Activated CD8-positive, alpha-beta memory T cell treated with anti-CD3 and anti-CD28 coated beads, Interleukin-2, amount 10 ng/mL, durations not matched to agents 7 days and 5 days (primary cell): ENCODE results near the gene STK32B. TPM values are rescaled to one million over a fixed set of nuclear protein-coding genes. Genes with fewer than 3 reads are reported as not detected.
A peak's percentile ranks its signal among the peaks of the same experiment; 100 is the strongest.
"Not testable (repeated sequence)": the region's sequence is repeated elsewhere in the genome, so short reads cannot be mapped to it uniquely, and the experiment has no call there.

Experiments used
- ATAC-seq: fragments of 150-1000 bp; cut with Tn5 transposase; one replicate; pipeline ENCODE4 v1.10.0; 2021; ENCODE audit warnings: moderate library complexity
- CTCF ChIA-PET: fragments of 350-600 bp; sonication (Branson Sonifier 250); formaldehyde crosslinking; loops from one replicate; lab custom pipeline; 2021; ENCODE audit warnings: antibody characterized with exemption; lab: Charles Lee
- DNase-seq: peaks from one replicate; pipeline ENCODE4 v3.0.0-alpha.2; 2020
- H3K27ac Mint-ChIP-seq: one replicate; pipeline ENCODE4 v1.8.0; 2021; ENCODE audit warnings: mild to moderate bottlenecking, mixed read lengths
- H3K27me3 Mint-ChIP-seq: one replicate; pipeline ENCODE4 v1.8.0; 2021; ENCODE audit warnings: mixed read lengths
- H3K36me3 Mint-ChIP-seq: one replicate; pipeline ENCODE4 v1.8.0; 2021; ENCODE audit warnings: mild to moderate bottlenecking, mixed read lengths
- H3K4me1 Mint-ChIP-seq: one replicate; pipeline ENCODE4 v1.8.0; 2021; ENCODE audit warnings: mixed read lengths
- H3K4me3 Mint-ChIP-seq: one replicate; pipeline ENCODE4 v1.8.0; 2021; ENCODE audit warnings: mild to moderate bottlenecking, moderate library complexity, mixed read lengths
- H3K9me3 Mint-ChIP-seq: one replicate; pipeline ENCODE4 v1.8.0; 2022; ENCODE audit warnings: low read depth, mixed read lengths
- total RNA-seq, 2 experiments: library from RNA; stranded (reverse); gene quantifications; one replicate each; pipeline ENCODE4 v1.2.3, GENCODE V29; 2021

Gene STK32B
- total RNA-seq, 2 experiments from 2014 or later, result not detected

DNA sequence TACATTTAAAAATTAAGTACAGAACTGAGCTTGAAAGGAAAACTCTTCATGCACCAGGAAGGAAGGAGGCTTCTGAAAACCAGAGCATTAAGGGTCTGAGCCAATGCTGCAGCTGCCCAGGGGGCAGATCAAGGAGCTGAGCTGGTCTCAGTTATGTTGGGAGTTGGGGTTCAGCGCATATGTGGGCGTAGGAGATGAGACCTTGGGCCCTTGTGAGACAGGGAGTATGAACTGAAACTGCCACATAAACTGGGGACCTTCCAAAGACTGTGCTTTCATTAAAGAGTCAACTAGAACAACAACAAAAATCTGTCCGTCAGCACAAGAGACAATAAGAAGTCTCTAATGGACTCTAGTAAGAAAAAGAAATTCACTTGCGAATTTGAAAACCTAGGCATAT lies 226.9 kb downstream of the STK32B start:
- Mint-ChIP-seq H3K4me3 (no peak overlapping the region), H3K9me3 (peaks cover 3% of the 10 kb centered on the region), H3K27ac (no peak overlapping the region), H3K27me3 (no peaks in the 10 kb centered on the region), H3K36me3 (no peaks in the 10 kb centered on the region), H3K4me1 (peaks cover 6% of the 10 kb centered on the region)
- no peak for ATAC-seq
- CTCF ChIA-PET, result no interaction called here
- DNase-seq, result no peak

DNA sequence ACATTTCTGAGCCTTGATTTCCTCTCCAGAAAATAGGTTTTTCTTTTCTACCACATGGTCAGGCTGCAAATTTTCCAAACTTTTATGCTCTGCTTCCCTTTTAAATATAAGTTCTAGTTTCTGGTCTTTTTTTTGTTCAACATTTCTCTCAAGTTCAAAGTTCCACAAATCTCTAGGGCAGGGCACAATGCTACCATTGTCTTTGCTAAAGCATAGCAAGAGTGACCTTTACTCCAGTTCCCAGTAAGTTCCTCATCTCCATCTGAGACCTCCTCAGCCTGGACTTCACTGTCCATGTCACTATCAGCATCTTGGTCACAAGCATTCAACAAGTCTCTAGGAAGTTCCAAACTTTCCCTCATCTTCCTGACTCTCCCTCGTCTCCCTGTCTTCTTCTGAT lies 228.8 kb downstream of the STK32B start:
- H3K4me3 Mint-ChIP-seq, H3K27me3 Mint-ChIP-seq, H3K9me3 Mint-ChIP-seq, H3K4me1 Mint-ChIP-seq, DNase-seq, H3K36me3 Mint-ChIP-seq, ATAC-seq, H3K27ac Mint-ChIP-seq, CTCF ChIA-PET: not testable (repeated sequence)

DNA sequence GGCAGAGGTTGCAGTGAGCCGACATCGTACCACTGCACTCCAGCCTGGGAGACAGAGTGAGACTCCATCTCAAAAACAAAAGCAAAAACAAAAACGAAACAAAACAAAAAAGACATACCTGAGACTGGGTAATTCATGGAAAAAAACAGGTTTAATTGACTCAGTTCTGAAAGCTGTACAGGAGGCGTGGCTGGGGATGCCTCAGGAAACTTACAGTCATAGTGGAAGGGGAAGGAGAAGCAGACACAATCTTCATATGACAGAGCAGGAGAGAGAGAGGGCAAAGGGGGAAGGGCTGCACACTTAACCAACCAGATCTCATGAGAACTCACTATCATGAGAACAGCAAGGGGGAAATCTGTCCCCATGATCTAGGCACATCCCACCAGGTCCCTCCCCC lies 229.5 kb downstream of the STK32B start:
- Mint-ChIP-seq H3K4me3 (no peak overlapping the region), H3K27me3 (no peaks in the 10 kb centered on the region), H3K4me1 (peaks cover 6% of the 10 kb centered on the region), H3K36me3 (no peaks in the 10 kb centered on the region), H3K27ac (no peak overlapping the region), H3K9me3 (no peaks in the 10 kb centered on the region)
- CTCF ChIA-PET, result no interaction called here
- ATAC-seq (no peak), DNase-seq (peak; percentile 43)

DNA sequence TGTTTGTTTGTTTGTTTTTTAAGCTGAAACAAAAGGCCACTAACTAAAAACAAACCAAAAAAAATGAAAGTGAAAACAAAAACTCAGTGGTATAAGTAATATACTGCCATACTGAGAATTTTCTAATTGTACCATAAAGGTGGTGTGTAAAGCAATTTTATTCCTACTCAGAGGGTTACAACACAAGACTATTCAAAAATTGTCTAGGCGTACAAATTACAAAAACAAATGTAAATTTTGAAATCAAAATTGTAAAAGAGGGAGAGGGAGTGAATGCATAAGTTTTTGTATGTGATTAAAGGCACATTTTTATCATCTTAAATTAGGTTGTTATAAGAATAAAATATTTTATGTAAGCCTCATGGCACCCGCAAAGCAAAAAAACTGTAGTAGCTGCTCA lies 232.6 kb downstream of the STK32B start:
- peaks cover 4% of the 10 kb centered on the region for H3K9me3 Mint-ChIP-seq
- ATAC-seq (no peak), DNase-seq (no peak)
- H3K4me3 Mint-ChIP-seq, result no peak overlapping the region
- peaks cover 6% of the 10 kb centered on the region for H3K4me1 Mint-ChIP-seq
- no peaks in the 10 kb centered on the region for H3K27me3 Mint-ChIP-seq
- H3K27ac Mint-ChIP-seq, result no peak overlapping the region
- CTCF ChIA-PET, result no interaction called here
- H3K36me3 Mint-ChIP-seq, result no peaks in the 10 kb centered on the region

DNA sequence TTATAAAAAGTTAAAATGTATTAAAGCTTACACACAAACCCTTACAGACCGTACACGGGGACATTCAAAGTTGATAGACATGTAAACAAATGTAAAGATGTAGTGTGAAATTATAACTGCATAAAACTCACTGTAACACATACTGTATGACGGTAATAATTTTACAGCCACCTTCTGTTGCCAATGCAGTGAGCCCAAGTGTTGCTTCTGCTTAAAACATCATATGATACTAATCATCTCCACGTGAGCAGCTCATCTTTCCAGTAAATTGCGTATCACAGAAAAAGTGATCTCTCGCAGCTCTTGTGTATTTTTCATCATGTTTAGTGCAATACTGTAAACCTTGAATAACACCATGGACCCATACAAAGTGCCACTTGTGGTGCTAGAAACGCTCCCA lies 233.2 kb downstream of the STK32B start:
- ATAC-seq, result no peak

DNA sequence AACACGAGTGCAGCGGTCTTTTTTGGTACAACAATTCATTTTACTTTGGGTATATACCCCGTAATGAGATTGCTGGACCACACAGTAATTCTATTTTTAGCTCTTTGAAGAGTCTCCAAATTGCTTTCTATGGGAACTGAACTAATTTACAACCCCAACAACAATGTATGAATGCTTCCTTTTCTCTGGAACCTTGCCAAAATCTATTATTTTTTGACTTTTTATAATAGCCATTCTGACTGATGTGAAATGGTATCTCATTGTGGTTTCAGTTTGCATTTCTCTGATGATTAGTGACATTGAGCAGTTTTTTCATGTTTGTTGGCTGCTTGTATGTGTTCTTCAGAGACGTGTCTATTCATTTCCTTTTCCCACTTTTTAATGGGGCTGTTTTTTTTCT lies 240.8 kb downstream of the STK32B start:
- DNase-seq (no peak), ATAC-seq (no peak)
- Mint-ChIP-seq H3K4me3 (no peak overlapping the region), H3K9me3 (no peaks in the 10 kb centered on the region), H3K27me3 (no peaks in the 10 kb centered on the region), H3K36me3 (no peaks in the 10 kb centered on the region), H3K4me1 (no peaks in the 10 kb centered on the region), H3K27ac (no peak overlapping the region)
- CTCF ChIA-PET, result no interaction called here

More for the DNA sequence above, 233.2 kb downstream of the STK32B start:
- no peaks in the 10 kb centered on the region for H3K27me3 Mint-ChIP-seq
- peaks cover 6% of the 10 kb centered on the region for H3K4me1 Mint-ChIP-seq
- H3K9me3 Mint-ChIP-seq, result peaks cover 4% of the 10 kb centered on the region
- CTCF ChIA-PET, result no interaction called here
- no peak overlapping the region for H3K27ac Mint-ChIP-seq
- no peak overlapping the region for H3K4me3 Mint-ChIP-seq
- H3K36me3 Mint-ChIP-seq, result no peaks in the 10 kb centered on the region
- DNase-seq, result no peak

DNA sequence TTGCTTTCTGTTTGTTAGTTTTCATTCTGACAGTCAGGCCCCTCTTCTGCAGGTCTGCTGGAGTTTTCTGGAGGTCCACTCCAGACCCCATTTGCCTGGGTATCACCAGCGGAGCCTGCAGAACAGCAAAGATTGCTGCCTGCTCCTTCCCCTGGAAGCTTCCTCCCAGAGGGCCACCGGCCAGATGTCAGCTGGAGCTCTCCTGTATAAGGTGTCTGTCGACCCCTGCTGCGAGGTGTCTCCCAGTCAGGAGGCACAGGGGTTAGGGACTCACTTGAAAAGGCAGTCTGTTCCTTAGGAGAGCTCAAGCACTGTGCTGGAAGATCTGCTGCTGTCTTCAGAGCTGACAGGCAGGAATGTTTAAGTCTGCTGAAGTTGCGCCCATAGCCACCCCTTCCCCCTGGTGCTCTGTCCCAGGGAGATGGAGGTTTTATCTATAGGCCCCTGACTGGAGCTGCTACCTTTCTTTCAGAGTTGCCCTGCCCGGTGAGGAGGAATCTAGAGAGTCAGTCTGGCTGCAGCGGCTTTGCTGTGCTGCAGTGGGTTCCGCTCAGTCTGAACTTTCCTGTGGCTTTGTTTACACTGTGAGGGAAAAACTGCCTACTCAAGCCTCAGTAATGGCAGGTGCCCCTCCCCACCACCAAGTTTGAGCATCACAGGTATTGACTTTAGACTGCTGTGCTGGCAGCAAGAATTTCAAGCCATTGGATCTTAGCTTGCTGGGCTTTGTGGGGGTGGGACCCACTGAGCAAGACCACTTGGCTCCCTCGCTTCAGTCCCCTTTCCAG lies 246.9 kb downstream of the STK32B start:
- H3K4me3 Mint-ChIP-seq, DNase-seq, H3K9me3 Mint-ChIP-seq, H3K4me1 Mint-ChIP-seq, H3K36me3 Mint-ChIP-seq, H3K27ac Mint-ChIP-seq, CTCF ChIA-PET, ATAC-seq, H3K27me3 Mint-ChIP-seq: not testable (repeated sequence)

DNA sequence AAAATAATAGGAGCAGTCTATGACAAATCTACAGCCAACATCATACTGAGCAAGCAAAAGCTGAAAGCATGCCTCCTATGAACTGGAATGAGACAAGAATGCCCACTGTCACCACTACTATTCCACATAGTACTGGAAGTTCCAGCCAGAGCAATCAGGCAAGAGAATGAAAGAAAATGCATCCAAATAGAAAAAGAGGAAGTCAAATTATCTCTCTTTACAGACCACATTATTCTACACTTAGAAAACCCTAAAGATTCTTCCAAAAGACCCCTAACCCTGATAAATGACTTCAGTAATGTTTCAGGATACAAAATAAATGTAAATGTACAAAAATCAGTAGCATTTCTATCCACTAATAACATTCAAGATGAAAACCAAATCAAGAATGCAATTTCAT lies 249.0 kb downstream of the STK32B start:
- no peak overlapping the region for H3K27ac Mint-ChIP-seq
- H3K4me3 Mint-ChIP-seq, result no peak overlapping the region
- no peaks in the 10 kb centered on the region for H3K4me1 Mint-ChIP-seq
- H3K27me3 Mint-ChIP-seq, result no peaks in the 10 kb centered on the region
- no peaks in the 10 kb centered on the region for H3K9me3 Mint-ChIP-seq
- DNase-seq, result no peak
- CTCF ChIA-PET, result no interaction called here
- ATAC-seq, result no peak
- no peaks in the 10 kb centered on the region for H3K36me3 Mint-ChIP-seq

DNA sequence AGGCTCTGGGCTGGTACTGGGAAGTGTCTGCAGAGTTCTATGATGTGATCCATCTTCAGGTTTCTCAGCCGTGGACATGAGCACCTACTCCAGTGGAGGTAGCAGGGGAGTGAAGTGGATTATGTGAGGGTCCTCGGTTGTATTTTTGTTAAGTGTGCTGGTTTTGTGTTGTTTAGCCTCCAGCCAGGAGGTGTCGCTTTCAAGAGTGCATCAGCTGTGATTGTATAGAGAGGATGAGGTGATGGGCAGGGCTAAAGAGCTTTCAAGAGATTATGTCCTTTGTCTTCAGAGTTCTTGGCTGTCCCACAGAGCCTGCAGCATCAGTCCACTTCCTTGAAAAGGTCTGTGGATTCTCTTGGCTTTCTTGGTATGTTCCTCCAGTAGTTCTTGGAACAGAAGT lies 256.6 kb downstream of the STK32B start:
- H3K9me3 Mint-ChIP-seq, result no peaks in the 10 kb centered on the region
- H3K27ac Mint-ChIP-seq, result no peak overlapping the region
- no peak for ATAC-seq
- H3K4me1 Mint-ChIP-seq, result no peaks in the 10 kb centered on the region
- DNase-seq, result no peak
- no peaks in the 10 kb centered on the region for H3K36me3 Mint-ChIP-seq
- CTCF ChIA-PET, result no interaction called here
- H3K4me3 Mint-ChIP-seq, result no peak overlapping the region
- H3K27me3 Mint-ChIP-seq, result no peaks in the 10 kb centered on the region

DNA sequence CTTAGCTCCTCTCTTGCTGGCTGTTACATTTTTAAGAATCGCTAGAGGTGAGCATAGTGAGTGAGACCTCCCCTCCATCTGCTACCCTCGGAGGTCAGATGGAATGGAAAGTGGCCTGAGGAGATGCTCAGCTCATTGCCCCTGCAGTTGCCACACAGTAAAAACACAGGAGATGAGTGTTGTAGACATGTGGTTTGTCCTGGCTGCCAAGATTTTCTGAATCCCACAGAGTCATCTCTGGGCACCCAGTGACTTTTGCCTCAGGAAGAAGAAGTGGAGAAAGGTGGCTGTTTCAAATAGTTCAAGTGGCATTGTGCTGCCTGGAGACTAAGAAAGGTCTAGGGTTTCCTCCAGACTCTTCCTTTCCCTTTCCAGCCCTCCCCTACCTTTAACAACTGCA lies 271.0 kb downstream of the STK32B start:
- no peaks in the 10 kb centered on the region for H3K36me3 Mint-ChIP-seq
- CTCF ChIA-PET, result no interaction called here
- ATAC-seq (no peak), DNase-seq (no peak)
- H3K9me3 Mint-ChIP-seq, result peaks cover 2% of the 10 kb centered on the region
- no peak overlapping the region for H3K4me3 Mint-ChIP-seq
- H3K27me3 Mint-ChIP-seq, result no peaks in the 10 kb centered on the region
- H3K27ac Mint-ChIP-seq, result no peak overlapping the region
- H3K4me1 Mint-ChIP-seq, result no peaks in the 10 kb centered on the region

DNA sequence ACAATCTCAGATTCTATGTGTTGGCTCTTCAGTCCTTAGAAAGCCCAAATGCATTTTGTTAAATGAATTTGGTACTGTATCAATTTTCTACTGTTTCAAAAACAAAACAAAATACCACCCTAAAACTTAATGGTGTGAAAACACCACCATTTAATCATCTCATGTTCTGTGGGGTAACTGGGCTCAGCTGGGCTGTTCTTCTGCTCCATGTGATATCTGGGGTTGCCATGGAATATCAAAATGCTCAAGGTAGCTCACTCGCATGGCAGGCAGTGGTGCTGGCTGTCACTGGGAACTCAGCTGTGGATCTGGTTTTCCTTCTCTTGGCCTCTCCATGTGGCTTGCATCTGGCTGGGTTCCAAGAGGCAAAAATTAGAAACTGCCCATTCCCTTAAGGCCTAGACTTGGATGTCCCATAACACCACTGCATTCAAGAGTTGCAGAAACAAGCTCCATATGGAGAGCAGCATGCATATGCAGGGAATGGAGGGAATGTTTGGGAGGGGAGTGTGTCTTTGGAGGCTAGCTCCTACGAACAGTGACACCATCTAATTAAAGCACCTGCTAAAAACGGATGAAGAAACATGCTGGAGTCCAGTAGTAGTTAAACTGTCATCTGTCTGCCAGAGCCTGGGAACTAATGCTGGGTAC lies 279.2 kb downstream of the STK32B start:
- CTCF ChIA-PET, result no interaction called here
- no peak for ATAC-seq
- H3K4me1 Mint-ChIP-seq, result no peaks in the 10 kb centered on the region
- DNase-seq, result no peak
- H3K9me3 Mint-ChIP-seq, result peaks cover 4% of the 10 kb centered on the region
- H3K27ac Mint-ChIP-seq, result no peak overlapping the region
- H3K36me3 Mint-ChIP-seq, result no peaks in the 10 kb centered on the region
- H3K4me3 Mint-ChIP-seq, result no peak overlapping the region
- no peaks in the 10 kb centered on the region for H3K27me3 Mint-ChIP-seq

DNA sequence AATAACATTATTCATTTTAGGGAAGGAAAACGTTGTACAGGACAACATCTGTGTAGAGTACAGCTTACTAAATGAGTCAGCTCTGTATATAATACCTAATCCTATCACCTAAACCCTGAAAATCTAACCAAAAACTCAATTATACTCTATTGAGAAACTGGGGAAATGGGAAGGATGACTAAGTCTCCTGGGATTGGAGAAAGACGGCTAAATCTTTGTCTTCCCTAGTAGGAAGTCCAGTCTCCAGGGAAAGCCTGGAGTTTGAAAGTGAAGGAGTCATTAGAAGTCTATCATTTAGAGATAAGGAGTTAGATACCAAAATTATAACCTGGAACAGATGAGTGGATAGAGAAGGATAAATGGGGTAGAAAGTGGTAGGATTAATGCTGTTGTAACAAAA lies 286.5 kb downstream of the STK32B start:
- Mint-ChIP-seq H3K36me3 (no peaks in the 10 kb centered on the region), H3K4me1 (no peaks in the 10 kb centered on the region), H3K4me3 (no peak overlapping the region), H3K27ac (no peak overlapping the region), H3K9me3 (peaks cover 4% of the 10 kb centered on the region), H3K27me3 (no peaks in the 10 kb centered on the region)
- no peak for ATAC-seq
- CTCF ChIA-PET, result no interaction called here
- no peak for DNase-seq

DNA sequence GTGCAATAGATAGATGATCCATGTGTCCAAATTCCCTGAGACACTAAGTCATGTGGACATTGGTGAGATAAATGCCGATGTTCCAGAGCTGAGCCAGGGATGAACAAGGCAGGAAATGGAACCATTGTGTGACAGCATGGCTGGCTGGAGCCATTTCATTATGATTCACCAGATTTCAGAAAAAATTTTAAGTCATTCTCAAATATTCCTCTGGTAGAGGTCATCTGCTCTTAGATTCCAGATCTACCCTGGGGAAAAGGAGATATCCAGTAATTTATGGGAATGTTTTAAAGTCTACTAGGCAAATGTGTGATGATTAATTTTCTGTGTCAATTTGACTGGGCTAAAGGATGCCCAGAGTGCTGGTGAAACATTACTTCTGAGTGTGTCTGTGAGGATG lies 287.3 kb downstream of the STK32B start:
- DNase-seq (no peak), ATAC-seq (no peak)
- CTCF ChIA-PET, result no interaction called here
- no peak overlapping the region for H3K4me3 Mint-ChIP-seq
- H3K4me1 Mint-ChIP-seq, result no peaks in the 10 kb centered on the region
- H3K36me3 Mint-ChIP-seq, result no peaks in the 10 kb centered on the region
- H3K9me3 Mint-ChIP-seq, result peaks cover 4% of the 10 kb centered on the region
- H3K27me3 Mint-ChIP-seq, result no peaks in the 10 kb centered on the region
- H3K27ac Mint-ChIP-seq, result no peak overlapping the region

DNA sequence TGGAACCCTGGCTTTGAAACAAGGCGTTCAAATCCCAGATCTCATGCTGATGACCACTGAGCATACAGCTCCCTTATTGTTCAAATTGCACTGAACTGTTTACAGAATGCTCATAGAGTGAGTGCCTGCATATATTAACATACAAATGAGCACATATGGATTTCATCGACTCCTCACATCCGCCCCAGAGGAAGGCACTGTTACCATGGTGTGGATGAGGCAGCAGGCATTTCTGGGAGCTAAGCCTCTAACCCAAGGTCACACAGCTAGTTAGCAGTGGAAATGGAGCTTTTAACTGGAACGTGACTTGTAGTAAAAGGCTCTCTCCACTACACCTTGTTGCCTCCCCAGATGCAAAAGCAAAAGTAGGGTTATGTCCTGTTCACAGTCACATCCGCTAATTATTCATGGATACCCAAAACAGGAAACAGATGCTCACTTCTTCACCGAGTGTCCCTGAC lies 289.7 kb downstream of the STK32B start:
- no peak for ATAC-seq
- no peak overlapping the region for H3K27ac Mint-ChIP-seq
- peaks cover 8% of the 10 kb centered on the region for H3K9me3 Mint-ChIP-seq
- no peaks in the 10 kb centered on the region for H3K36me3 Mint-ChIP-seq
- H3K4me3 Mint-ChIP-seq, result no peak overlapping the region
- CTCF ChIA-PET, result no interaction called here
- DNase-seq, result no peak
- H3K4me1 Mint-ChIP-seq, result no peaks in the 10 kb centered on the region
- H3K27me3 Mint-ChIP-seq, result no peaks in the 10 kb centered on the region
